ENCODE results near the gene ZNF488. TPM values are rescaled to one million over a fixed set of nuclear protein-coding genes. Genes with fewer than 3 reads are reported as not detected.

The ZNF488 gene
- total RNA-seq, 2 experiments from 2014 or later = 0.12 TPM; not detected in 1

Other genes starting within 250 kb of the ZNF488 start
- under 1 TPM in 1 of 2 experiments, not detected in 1; 0.45 TPM for gene GDF10, start 84.1 kb downstream of the ZNF488 start, total RNA-seq
- not detected for gene GDF2, start 61.8 kb downstream of the ZNF488 start, total RNA-seq
- not detected for gene RBP3, start 35.9 kb downstream of the ZNF488 start, total RNA-seq
- 1 to 10 TPM in 1 of 2 experiments, under 1 TPM in 1; 0.23 to 1.3 TPM for gene ANXA8, start 99.8 kb upstream of the ZNF488 start, total RNA-seq
- not detected for gene FAM25G, start 107.4 kb upstream of the ZNF488 start, total RNA-seq
- gene AGAP9, start 139.3 kb upstream of the ZNF488 start, total RNA-seq = 1 to 10 TPM; 1.8 to 3.8 TPM